ENCODE measurements around the gene EP300. TPM values are rescaled to one million over a fixed set of nuclear protein-coding genes. Genes with fewer than 3 reads are reported as not detected.
"Not testable (repeated sequence)": the region's sequence is repeated elsewhere in the genome, so short reads cannot be mapped to it uniquely, and the experiment has no call there.

EP300 gene
- total RNA-seq, 1 donor = 73.8 TPM

- peak; percentile 95 for DNase-seq (ENCODE audit: low read depth)
- no peak overlapping the region for H3K4me3 ChIP-seq (ENCODE audit: low read depth, low read length)
- no peak for TF ChIP-seq CTCF (IDR thresholded peaks at IDR 0.05; ENCODE audit: insufficient read depth, low read depth, low read length)
Observed at GRCh38 chr22:41052661-41053490, 39.5 kb upstream of the EP300 start.

GRCh38 chr22:41057076-41057475, 35.3 kb upstream of the EP300 start:
- DNase-seq (ENCODE audit: low read depth) = no peak
- no peak overlapping the region for H3K4me3 ChIP-seq (ENCODE audit: low read depth, low read length)
- TF ChIP-seq CTCF (IDR thresholded peaks at IDR 0.05; ENCODE audit: insufficient read depth, low read depth, low read length) = no peak

GRCh38 chr22:41062146-41062545, 30.2 kb upstream of the EP300 start:
- no peak overlapping the region for H3K4me3 ChIP-seq (ENCODE audit: low read depth, low read length)
- no peak for TF ChIP-seq CTCF (IDR thresholded peaks at IDR 0.05; ENCODE audit: insufficient read depth, low read depth, low read length)
- DNase-seq (ENCODE audit: low read depth) = no peak

- DNase-seq (ENCODE audit: low read depth); H3K4me3 ChIP-seq (ENCODE audit: low read depth, low read length): not testable (repeated sequence)
Observed at GRCh38 chr22:41064326-41064725, 28.1 kb upstream of the EP300 start.

GRCh38 chr22:41066341-41066740, 26.1 kb upstream of the EP300 start:
- H3K4me3 ChIP-seq (ENCODE audit: low read depth, low read length); DNase-seq (ENCODE audit: low read depth): not testable (repeated sequence)

- not testable (repeated sequence) for DNase-seq (ENCODE audit: low read depth); H3K4me3 ChIP-seq (ENCODE audit: low read depth, low read length)
Observed at GRCh38 chr22:41067968-41068367, 24.4 kb upstream of the EP300 start.

GRCh38 chr22:41070665-41071331, 21.6 kb upstream of the EP300 start:
- TF ChIP-seq CTCF (IDR thresholded peaks at IDR 0.05; ENCODE audit: insufficient read depth, low read depth, low read length) = no peak
- DNase-seq (ENCODE audit: low read depth) = no peak
- no peak overlapping the region for H3K4me3 ChIP-seq (ENCODE audit: low read depth, low read length)

GRCh38 chr22:41074061-41074460, 18.3 kb upstream of the EP300 start:
- H3K4me3 ChIP-seq (ENCODE audit: low read depth, low read length) = no peak overlapping the region
- no peak for TF ChIP-seq CTCF (IDR thresholded peaks at IDR 0.05; ENCODE audit: insufficient read depth, low read depth, low read length)
- no peak for DNase-seq (ENCODE audit: low read depth)

All from fibroblast of villous mesenchyme (primary cell).